GM19468 (cell line): ENCODE data around the gene SPRING1.
A peak's percentile ranks its signal among the peaks of the same experiment; 100 is the strongest.

Experiments used
- ATAC-seq: cut with Tn5 transposase; IDR thresholded peaks from one replicate; pipeline ENCODE4 v1.9.1; 2021; ENCODE audit warnings: mild to moderate bottlenecking, moderate library complexity, moderate number of reproducible peaks; ENCODE audit not compliant: unreplicated experiment; ENCODE audit errors: extremely low read depth

The SPRING1 gene

DNA sequence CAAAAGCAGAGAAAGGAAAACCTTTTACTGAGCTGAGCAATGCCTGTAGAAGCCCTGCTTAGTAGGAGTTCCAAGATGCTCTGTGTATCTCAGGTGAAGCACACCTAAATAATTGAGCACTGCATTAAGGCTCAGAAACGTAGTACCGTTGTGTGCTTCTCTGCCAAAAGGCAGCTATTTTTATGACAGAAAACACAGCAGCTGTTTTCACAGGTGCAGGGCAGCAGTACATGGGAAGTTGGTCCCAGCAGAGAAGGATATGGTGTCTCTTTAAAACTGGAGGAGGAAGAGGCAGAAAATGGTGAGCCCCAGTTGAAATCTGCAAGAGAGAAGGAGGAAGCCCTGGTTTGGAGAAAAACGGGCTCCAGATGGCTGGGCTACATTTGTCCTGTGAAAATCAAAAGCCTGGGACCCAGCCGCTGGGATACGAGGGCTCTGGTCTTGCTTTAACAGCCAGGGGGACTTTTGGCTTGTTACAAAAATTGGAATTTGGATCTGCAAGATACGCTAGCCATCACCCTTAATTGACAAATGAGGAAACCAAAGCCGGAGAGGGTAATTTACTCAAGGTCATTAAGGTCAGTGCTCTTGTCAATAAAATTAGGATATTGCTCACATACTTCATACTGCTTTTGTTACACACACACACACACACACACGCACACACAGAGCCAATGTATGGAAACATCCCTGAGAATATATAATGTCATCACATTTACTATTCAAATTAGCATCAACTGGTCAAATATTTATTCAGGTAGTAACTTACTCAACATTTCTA lies 27.3 kb downstream of the SPRING1 start:
- ATAC-seq = no peak

DNA sequence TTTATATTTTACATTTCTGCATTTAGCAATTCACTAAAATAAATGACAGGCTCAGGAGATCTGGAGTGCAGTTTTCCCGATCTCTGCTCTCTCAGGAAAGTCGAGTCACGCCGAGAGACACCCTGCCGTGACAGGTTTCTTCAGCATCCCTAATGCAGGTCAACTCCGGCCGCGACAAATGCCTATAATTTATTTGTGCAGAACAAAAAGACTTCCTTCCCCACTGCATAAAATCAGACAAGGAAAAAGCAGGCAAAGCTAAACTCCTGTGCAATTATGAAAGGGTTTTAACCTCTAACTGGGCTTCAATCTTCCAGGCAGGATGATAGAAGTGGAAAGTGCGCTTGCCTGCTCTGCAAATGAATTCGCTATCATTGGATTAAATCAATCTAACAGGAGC lies 28.1 kb downstream of the SPRING1 start:
- ATAC-seq = no peak

DNA sequence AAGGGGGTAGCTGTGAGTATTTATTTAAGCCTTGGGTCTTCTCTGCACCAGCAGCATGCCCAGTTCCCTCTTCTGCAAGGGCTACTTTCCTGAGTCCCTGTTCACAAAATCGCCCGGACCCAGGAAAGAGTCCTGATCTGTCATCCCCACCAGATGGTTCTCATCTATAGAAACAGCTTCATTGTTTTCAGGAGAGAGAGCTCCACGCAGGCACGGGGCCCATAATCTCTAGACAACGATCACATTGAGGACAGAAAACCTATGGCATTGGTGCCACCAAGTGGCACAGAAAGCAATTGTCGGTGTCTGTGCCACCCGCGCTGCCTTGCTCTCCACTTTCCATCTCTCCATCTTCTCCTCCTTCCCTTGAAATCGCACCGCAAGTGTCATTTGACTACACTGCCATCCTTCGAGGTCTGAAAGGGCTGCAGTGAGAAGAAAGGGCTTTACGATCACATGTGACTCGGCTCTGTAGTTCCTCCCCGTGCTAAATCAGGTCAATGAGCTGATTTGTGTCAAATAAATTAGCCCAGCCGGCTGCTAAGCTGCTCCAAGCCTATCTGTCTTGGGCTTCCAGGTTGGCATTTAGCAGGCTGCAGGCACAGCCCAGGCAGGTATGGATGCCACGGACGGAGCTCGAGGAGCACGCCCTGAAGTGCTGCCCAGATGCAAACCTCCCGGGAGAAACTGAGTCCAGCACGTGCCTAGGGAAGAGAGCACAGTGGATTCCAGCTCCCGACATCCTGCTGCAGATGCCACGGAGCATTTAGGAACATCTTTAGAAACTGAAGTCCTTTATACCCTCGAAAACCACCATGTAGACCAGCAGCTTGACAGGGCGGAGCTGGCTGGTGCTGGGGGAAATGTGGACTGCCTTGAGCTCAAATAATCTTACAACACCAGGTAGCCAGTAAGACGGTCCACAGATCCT lies 28.8 kb downstream of the SPRING1 start:
- peak; percentile 53 for ATAC-seq

DNA sequence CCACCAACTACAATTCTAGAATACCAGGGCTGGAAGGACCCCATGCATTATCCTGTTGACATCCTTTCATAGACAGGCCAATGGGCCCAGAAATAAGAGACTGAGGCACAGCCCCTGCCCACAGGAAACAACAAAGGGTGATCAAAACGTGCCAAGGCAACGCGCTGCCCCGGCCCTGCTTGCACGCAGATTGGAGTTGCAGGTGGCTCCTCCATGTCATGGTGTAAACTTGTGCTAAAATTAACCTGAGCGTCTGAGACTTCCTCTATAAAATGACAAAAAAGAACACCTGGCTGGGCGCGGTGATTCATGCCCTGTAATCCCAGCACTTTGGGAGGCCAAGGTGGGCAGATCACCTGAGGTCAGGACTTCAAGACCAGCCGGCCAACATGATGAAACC lies 30.1 kb downstream of the SPRING1 start:
- ATAC-seq = no peak

DNA sequence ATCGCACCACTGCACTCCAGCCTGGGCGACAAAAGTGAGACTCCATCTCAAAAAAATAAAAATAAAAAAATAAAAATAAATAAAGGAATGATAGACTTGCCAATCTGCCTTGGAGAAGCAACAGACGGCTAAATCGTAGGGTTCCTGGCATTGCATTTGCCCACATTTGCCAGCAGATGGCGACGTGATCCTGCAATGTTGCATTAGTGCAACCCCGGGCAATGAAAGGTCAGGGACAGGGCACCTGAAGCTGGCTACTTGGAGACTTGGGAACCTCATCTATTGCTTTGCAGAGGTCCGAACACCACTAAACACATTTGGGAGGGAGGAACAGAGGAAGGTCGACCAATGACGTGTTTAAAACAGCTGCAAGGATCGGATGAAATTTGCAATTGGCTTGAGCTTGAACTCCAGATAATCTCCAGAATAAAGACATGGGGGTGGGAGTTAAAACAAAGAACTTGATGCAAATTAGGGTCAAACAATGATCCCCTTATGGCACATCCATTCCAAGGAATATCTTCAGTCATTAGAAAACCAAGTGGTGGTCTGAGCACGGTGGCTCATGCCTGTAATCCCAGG lies 34.6 kb downstream of the SPRING1 start:
- no peak for ATAC-seq

DNA sequence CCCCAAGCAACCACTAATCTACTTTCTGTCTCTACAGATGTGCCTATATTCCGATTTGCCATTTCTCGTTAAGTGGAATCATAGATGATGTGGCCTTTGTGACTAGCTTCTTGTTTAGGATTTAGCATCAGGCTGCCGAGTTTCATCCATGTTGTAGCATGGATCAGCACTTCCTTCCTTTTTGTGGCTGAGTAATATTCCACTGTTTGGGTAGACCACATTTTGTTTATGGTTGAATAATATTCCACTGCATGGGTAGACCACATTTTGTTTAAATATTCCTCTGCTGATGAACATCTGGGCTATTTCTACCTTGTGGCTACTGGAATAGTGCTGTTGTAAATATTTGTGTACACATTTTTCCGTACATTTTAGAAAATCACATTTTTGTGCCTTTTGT lies 36.4 kb downstream of the SPRING1 start:
- ATAC-seq = no peak

DNA sequence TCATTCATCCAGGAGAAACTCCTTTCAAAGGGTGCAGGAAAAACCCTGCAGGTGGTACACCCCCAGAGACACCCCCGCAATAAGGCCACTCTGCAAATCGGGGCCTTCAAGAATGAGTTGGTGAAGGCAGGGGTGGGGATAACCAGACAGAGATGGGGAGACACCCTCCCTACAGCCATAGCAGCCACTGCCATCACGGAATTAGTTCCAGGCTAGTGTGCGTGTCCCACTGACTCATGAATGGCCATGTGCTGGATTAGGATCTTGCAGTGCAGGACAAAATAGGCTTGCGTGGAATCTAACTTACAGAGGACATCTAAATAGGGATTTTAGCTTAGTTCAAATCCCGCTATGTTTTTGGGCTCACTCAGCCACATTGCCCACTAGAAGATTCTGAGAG lies 37.8 kb downstream of the SPRING1 start:
- ATAC-seq = no peak

DNA sequence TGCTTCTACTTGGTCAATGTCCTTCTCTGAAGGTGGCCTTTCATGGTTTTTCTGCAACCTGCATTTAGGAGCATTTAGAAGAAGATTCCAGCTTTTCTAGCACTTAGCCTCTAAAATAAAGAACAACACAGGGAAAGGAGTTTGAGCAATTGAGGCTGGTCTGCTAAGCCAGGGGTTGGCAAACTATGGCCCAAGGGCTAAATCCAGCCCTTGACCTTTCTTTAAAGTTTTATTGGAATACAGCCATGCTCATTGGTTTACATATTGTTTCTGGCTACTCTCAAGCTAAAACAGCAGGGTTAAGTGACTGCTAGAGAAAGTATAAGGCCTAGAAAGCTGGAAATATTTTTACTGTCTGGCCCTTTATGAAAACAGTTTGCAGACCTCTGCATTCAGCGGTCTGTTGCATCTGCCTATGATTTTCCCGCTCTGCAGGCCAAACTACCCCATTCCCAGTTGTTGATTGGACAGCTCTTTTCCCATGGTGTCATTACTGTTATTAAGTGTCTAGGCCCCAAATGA lies 39.3 kb downstream of the SPRING1 start:
- ATAC-seq = no peak

DNA sequence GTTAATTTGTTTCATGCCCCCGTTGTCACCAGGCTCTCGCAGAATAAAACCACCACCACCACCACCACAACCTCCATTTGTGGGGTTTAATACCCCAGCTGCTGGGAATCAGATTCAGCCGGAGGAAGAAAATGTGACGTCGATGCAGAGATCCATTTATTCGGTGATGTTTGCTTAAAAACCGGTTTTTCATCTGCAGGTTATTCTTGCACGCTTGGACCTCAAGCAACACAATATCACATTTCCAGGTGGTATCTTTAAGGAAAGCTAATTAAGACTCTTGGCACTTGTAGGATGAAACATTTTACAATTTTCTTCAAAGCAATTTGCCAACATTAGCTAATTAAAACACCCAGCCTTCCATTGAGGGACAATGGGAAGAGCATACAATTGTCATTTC lies 39.8 kb downstream of the SPRING1 start:
- ATAC-seq = no peak

DNA sequence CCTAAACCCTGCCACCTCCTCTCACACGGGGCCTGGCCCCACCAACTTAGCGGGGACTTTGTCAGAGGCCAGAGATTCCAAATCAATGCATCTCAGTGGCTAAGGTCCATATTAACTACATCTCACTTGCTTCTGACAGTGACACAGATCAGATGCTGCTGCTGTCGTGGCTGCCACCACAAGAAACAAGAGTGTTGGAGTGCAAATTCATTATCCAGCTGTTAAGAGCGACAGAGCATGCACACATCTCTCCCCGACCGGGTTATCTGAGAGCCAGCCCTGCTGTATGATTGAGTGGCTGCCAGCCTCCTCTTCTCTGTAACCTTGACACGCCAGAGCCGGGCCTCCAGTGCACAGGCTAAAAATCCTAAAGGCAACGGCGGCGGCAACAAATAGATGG lies 40.2 kb downstream of the SPRING1 start:
- ATAC-seq = no peak

DNA sequence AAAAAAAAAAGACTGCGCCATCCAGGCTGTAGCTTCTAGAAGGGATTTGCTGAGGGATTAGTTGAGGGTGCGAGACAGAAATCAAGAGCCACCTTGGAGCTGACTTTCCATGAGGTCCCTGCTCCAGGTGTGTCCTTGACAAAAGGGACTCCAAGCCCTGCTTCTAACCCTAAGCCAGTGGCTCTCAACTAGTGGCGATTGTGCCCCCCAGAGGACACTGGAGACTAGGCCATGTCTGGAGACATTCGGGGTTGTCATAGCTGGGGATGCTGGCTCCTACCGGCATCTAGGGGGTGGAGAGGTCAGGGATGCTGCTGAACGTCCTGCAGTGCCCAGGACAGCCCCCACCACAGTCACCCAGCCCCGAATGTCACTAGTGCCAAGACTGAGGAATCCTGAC lies 40.6 kb downstream of the SPRING1 start:
- ATAC-seq = no peak

DNA sequence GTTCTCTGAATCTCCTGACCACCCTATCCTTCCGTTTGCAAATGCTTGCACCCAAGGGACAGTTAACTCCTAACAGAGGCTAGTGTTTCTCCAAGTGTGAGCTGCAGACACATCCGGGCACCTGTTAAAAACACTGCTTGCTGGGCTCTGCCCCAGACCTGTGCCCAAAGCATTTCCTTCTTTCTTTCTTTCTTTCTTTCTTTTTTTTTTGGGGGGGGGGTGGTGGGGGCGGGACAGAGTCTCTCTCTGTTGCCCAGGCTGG lies 42.5 kb downstream of the SPRING1 start:
- ATAC-seq = no peak

DNA sequence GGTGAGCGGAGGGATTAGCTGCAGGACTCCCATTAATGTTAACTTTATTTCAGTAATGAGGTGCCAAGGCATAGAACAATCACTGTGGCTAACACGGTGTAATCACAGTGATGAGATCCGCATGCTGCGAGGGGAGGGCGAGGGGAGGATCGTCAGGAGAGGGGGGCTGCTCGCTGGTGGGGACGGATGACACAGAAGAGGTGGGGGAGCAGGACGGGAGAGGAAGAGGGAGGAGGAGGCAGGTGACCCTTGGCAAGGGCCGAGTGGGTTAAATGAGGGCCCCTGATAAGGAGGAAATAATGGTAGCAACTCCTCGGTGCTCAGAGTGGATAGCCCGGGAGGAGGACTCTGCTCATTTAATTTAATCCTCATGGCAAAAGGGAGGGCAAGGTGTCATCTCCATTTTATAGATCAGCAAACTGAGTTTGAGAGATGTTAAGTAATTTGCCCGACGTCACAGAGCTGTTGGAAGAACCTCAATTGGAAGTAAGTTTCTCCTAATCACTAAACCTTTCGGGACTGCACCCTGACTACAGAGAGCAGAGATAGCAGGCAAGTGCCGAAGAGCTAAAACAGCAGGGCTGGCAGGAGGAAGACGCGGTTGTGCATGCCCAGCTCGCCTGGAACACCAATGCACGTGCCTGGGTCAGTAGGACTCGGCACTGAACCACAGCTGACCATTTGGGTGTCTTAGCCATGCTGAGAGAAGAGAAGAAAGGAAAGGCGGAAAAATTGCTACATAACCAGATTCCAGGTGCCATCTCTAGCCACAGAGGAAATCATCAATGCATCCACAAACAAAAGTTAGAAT lies 43.0 kb downstream of the SPRING1 start:
- no peak for ATAC-seq

DNA sequence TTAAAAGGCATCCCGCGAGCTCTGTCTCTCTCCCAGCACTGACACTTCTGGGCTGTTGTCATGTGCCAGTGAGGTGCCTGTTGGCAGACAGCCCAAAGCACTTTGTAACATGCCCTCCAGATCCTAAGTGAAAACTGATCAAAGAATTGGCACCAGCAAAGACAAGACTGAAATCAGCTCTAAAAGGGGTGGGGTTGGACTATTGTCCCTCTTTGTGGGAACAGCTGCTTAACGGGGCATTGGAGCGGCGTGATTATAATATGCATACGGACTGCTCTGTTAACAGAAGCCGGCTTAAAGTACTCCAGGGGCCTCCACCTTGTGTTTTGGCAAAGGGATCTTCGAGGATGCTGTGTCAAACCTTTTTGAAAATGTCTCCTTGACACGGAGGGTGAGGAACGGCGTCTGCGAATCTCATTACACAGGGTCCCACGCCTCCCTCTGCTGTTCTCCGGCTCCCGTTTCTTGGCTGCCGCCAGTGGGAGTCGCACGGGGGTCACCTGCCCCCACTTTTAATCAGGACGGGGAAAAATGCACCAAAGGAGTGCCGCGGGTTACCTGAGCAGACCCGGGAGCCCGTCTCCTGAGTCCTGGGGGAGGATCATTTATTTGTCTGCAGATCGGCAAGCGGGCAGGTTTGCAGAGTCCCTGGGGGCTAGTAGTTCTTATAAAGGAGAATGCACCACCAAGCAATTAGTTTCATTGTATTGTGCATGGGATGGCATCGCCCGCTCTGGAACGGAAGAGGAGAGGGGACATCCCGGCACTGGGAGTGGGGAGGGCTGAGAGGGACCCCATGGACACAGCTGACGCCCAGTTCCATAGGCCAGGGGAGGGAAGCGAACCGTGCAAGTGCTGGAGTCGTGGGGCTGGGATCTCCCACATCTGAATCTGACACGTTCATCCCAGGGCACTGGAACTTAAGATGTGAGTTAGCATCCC lies 44.3 kb downstream of the SPRING1 start:
- no peak for ATAC-seq

DNA sequence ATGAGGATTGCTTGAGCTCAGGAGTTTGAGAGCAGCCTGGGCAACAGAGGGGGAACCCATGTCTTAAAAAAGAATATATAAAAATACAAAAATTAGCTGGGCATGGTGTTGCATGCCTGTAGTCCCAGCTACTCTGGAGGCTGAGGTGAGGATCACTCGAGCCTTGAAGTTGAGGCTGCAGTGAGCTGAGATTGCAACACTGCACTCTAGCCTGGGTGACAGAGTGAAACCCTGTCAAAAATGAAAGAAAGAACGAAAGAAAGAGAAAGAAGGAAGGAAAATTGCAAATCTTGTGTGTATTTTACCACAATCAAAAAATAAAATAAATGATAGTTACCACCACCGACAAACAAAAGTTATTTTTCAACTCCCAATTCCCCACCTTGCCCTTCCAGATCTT lies 45.3 kb downstream of the SPRING1 start:
- ATAC-seq = no peak

DNA sequence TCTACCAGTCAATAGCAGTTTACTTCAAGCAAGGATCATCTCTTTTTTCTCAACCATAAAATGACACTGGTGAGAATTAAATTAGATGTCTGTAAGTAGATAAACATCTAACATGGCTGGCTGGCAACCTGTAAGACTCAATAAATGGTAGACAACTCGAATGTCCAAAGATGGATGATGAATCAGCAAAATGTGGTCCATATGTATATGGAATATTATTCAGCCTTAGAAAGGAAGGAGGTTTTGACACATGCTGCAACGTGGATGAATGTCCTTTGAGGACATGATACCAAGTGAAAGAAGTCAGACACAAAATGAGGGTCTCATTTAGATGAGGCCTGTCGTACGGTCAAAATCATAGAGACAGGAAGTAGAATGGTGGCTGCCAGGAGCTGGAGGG lies 46.2 kb downstream of the SPRING1 start:
- ATAC-seq = no peak

DNA sequence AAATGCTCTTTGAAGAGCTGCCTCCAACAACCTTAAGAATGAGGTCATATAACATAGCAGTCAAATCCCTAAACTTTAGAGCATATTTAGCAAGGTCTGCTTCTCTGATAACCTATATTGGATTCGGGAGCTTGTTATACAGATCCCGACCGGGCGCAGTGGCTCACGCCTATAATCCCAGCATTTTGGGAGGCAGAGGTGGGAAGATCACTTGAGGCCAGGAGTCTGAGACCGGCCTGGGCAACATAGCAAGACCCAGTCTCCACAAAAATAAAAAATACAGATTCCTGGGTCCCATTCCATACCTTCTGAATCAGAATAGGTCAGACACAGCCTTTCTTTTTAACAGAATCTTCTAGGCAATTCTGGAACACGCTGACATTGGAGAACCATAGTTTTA lies 46.7 kb downstream of the SPRING1 start:
- ATAC-seq = no peak

DNA sequence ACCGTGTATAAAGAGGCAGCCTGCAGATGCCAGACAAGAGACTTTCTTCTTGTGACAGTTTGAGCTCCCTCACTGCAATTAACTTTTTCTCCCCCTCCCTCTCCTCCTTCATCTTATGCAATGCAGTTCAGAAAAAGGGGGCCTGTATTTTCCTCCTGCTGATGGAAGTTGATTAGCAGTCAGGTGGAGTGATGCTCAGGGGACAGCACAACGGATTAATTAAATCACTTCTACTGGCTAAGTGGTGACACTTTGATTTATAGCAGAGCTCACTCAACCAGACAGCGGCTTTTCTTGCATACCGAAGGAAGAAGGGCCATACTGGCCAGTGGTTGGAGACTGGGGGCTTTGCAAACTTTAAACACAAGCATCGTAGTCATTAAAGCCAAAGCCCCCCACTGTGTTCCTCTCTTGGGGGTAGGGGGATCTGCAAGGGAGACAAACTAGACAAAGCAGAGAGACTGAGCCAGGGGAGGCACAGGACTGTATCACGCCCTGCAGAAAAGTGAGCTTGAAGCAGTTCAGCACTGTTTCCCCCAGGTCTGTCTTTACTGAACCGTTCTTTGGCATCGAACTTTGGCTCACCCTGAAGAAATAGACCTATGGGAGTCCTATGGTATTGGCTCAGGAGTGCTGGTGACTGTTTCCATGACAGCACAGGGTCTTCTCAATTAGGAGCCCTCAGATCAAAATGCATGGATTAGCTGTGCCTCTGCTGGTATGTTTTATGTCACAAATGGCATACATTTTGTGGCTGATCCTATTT lies 47.7 kb downstream of the SPRING1 start:
- no peak for ATAC-seq

DNA sequence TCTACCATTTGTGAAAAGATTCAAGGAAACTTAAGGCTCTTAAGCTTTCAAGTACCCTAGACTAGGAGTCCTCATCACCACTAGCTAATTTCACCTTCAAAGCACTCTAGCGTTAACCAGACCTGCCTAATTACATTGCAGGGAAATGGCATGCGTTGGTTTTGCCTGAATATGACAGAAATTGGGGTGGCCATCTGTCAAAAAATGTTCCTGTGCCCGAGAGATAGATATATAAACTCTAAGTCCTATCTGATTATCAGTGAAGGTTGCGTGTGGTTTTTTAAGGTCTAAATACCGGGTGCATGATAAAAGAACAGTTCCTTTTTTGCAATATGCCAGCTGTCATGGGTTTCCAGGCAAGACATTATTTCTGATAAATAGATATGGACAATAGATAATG lies 48.3 kb downstream of the SPRING1 start:
- ATAC-seq = no peak
